Fibroblast of lung (primary cell): ENCODE data around the gene EXTL1.

Source experiments
- EZH2 ChIP-seq: IDR thresholded peaks from 2 replicates; pipeline ENCODE4 v1.5.1; 2012; ENCODE audit warnings: low read length, control low read depth, mild to moderate bottlenecking; ENCODE audit errors: missing control alignments
- TF ChIP-seq, protein P1 (sequence below), 2 donors: IDR thresholded peaks in 1 of 2; conservative IDR thresholded peaks in 1 of 2; 1 replicate in 1 of 2; 2 replicates in 1 of 2; pipeline ENCODE4 v1.5.1; 2011 to 2012; ENCODE audit warnings: low read length in 2 of 2, control low read depth in 1 of 2, inconsistent platforms in 1 of 2, low read depth in 1 of 2, mild to moderate bottlenecking in 1 of 2

DNA sequence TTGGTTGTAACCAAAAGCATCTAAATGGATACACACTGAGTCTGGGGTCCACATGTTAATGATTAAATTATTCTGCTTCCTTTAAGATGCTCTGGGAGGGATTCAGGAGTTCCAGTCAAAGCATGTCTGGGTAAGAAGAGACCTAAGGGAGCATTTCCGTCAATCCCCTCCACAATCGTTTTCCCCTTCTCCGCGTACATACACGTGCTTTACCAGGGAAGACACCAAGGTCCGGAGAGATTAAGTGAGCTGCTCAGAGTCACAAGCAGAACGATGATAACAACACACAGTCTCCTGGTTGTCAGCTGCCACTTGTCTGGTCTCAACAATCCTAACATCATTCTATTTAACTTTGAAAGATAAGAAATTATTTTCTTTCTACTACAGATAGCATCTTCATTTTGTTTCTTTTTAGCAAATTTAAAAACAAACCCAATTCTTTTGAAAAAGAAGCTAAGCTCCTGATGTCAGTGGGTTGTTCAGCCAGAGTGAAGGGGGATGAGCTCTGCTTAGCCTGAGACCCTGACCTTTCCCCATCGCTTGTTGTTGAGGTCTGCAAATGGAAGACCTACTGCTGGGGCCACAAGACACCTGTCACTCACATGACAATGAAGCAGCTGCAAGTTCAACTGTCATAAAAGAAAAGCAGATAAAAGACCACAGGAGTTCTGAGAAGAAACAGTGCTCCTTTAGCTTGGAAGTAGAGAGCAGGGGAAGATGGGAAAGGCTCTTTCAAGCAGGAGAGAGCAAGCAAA, 28.2 kb upstream of the EXTL1 start:
- TF ChIP-seq, protein P1, sequence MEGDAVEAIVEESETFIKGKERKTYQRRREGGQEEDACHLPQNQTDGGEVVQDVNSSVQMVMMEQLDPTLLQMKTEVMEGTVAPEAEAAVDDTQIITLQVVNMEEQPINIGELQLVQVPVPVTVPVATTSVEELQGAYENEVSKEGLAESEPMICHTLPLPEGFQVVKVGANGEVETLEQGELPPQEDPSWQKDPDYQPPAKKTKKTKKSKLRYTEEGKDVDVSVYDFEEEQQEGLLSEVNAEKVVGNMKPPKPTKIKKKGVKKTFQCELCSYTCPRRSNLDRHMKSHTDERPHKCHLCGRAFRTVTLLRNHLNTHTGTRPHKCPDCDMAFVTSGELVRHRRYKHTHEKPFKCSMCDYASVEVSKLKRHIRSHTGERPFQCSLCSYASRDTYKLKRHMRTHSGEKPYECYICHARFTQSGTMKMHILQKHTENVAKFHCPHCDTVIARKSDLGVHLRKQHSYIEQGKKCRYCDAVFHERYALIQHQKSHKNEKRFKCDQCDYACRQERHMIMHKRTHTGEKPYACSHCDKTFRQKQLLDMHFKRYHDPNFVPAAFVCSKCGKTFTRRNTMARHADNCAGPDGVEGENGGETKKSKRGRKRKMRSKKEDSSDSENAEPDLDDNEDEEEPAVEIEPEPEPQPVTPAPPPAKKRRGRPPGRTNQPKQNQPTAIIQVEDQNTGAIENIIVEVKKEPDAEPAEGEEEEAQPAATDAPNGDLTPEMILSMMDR (conservative IDR thresholded peaks at IDR 0.05 in 1 of 2, IDR thresholded peaks at IDR 0.05 in 1 of 2; ENCODE audit: low read depth in 1 of 2, low read length in 2 of 2), result no peak
- TF ChIP-seq EZH2, result no peak
